HEK293 (cell line): ENCODE measurements around the gene COG1.

Source experiments
- CTCF ChIA-PET: fragments of 350-600 bp; formaldehyde crosslinking; extraction: SDS; loops from one replicate; lab custom pipeline; 2021; ENCODE audit warnings: antibody characterized with exemption; lab: Yijun Ruan, JAX
- POLR2A ChIA-PET: fragments of 300-600 bp; formaldehyde crosslinking; extraction: SDS; loops from one replicate; lab custom pipeline; 2020; ENCODE audit warnings: antibody characterized with exemption, inconsistent platforms; lab: Yijun Ruan, JAX
- H3K27ac ChIP-seq: fragments of 200-500 bp; sonication (Bioruptor generic); 2 replicates; pipeline ENCODE4 v1.5.1; 2014; ENCODE audit warnings: low read depth, low read length, control low read depth, inconsistent platforms; ENCODE audit errors: extremely low read depth
- H3K36me3 ChIP-seq, 2 experiments: fragments of 200-500 bp in 1 of 2; sonication (Bioruptor generic) in 1 of 2; 1 replicate in 1 of 2; 2 replicates in 1 of 2; pipeline ENCODE4 v1.5.1; 2014 to 2017; ENCODE audit warnings: inconsistent platforms in 2 of 2, low read length in 2 of 2; ENCODE audit not compliant: control insufficient read depth in 2 of 2, insufficient read depth in 1 of 2
- H3K4me1 ChIP-seq: fragments of 200-500 bp; sonication (Bioruptor generic); 2 replicates; pipeline ENCODE4 v1.5.1; 2014; ENCODE audit warnings: mild to moderate bottlenecking, low read length, inconsistent platforms; ENCODE audit not compliant: control insufficient read depth, insufficient read depth
- H3K4me3 ChIP-seq: 2 replicates; pipeline ENCODE4 v1.5.1; 2011; ENCODE audit warnings: low read depth, mild to moderate bottlenecking, control low read depth, low read length, moderate library complexity
- H3K9me3 ChIP-seq: fragments of 200-500 bp; sonication (Bioruptor generic); 2 replicates; pipeline ENCODE4 v1.5.1; 2014; ENCODE audit warnings: low read depth, low read length, inconsistent platforms; ENCODE audit not compliant: control insufficient read depth, insufficient read depth
- BCL6B ChIP-seq: fragments of 450-650 bp; formaldehyde crosslinking; IDR thresholded peaks from 2 replicates; pipeline ENCODE4 v1.5.1; 2017; ENCODE audit warnings: missing biosample characterization, missing genetic modification characterization
- EGR2 ChIP-seq: fragments of 450-650 bp; formaldehyde crosslinking; IDR thresholded peaks from 2 replicates; pipeline ENCODE4 v1.5.1; 2016; ENCODE audit warnings: low read depth, missing biosample characterization, missing genetic modification characterization
- FEZF1 ChIP-seq: fragments of 450-650 bp; formaldehyde crosslinking; IDR thresholded peaks from 2 replicates; pipeline ENCODE4 v1.5.1; 2016; ENCODE audit warnings: missing biosample characterization, missing genetic modification characterization
- KLF1 ChIP-seq: fragments of 450-650 bp; formaldehyde crosslinking; IDR thresholded peaks from 2 replicates; pipeline ENCODE4 v1.5.1; 2016; ENCODE audit warnings: missing biosample characterization, missing genetic modification characterization
- KLF10 ChIP-seq: fragments of 450-650 bp; IDR thresholded peaks from 2 replicates; pipeline ENCODE4 v1.5.1; 2018; ENCODE audit warnings: missing biosample characterization, mild to moderate bottlenecking, missing genetic modification characterization
- PRDM1 ChIP-seq: fragments of 450-650 bp; formaldehyde crosslinking; IDR thresholded peaks from 2 replicates; pipeline ENCODE4; 2016; ENCODE audit warnings: missing biosample characterization, missing genetic modification characterization
- WT1 ChIP-seq: fragments of 450-650 bp; formaldehyde crosslinking; IDR thresholded peaks from 2 replicates; pipeline ENCODE4 v1.5.1; 2016; ENCODE audit warnings: missing biosample characterization, missing genetic modification characterization
- YY2 ChIP-seq: fragments of 450-650 bp; formaldehyde crosslinking; IDR thresholded peaks from 2 replicates; pipeline ENCODE4 v1.5.1; 2016; ENCODE audit warnings: missing biosample characterization, missing genetic modification characterization
- ZFP69B ChIP-seq: fragments of 450-650 bp; formaldehyde crosslinking; IDR thresholded peaks from 2 replicates; pipeline ENCODE4 v1.5.1; 2016; ENCODE audit warnings: missing biosample characterization, missing genetic modification characterization
- ZNF121 ChIP-seq: fragments of 450-650 bp; formaldehyde crosslinking; IDR thresholded peaks from 2 replicates; pipeline ENCODE4 v1.5.1; 2016; ENCODE audit warnings: missing biosample characterization, missing genetic modification characterization
- ZNF132 ChIP-seq: fragments of 450-650 bp; formaldehyde crosslinking; IDR thresholded peaks from 2 replicates; pipeline ENCODE4 v1.5.1; 2017; ENCODE audit warnings: missing biosample characterization, missing genetic modification characterization, borderline replicate concordance
- ZNF174 ChIP-seq: fragments of 450-650 bp; formaldehyde crosslinking; IDR thresholded peaks from 2 replicates; pipeline ENCODE4 v1.5.0; 2017; ENCODE audit warnings: missing biosample characterization, mild to moderate bottlenecking, missing genetic modification characterization
- ZNF362 ChIP-seq: fragments of 450-650 bp; formaldehyde crosslinking; IDR thresholded peaks from 2 replicates; pipeline ENCODE4 v1.5.1; 2016; ENCODE audit warnings: missing biosample characterization, missing genetic modification characterization
- ZNF366 ChIP-seq: fragments of 450-650 bp; formaldehyde crosslinking; conservative IDR thresholded peaks from 2 replicates; pipeline ENCODE4 v1.5.1; 2016; ENCODE audit warnings: missing biosample characterization, missing genetic modification characterization
- ZNF398 ChIP-seq: fragments of 450-650 bp; formaldehyde crosslinking; IDR thresholded peaks from 2 replicates; pipeline ENCODE4 v1.5.1; 2017; ENCODE audit warnings: missing biosample characterization, missing genetic modification characterization
- ZNF514 ChIP-seq: fragments of 450-650 bp; formaldehyde crosslinking; IDR thresholded peaks from 2 replicates; pipeline ENCODE4 v1.5.1; 2016; ENCODE audit warnings: missing biosample characterization, missing genetic modification characterization
- ZNF521 ChIP-seq: fragments of 450-650 bp; formaldehyde crosslinking; IDR thresholded peaks from 2 replicates; pipeline ENCODE4 v1.5.1; 2017; ENCODE audit warnings: missing biosample characterization, mild to moderate bottlenecking, missing genetic modification characterization
- ZNF529 ChIP-seq: fragments of 450-650 bp; formaldehyde crosslinking; IDR thresholded peaks from 2 replicates; pipeline ENCODE4 v1.5.1; 2017; ENCODE audit warnings: missing genetic modification characterization, missing biosample characterization; ENCODE audit not compliant: insufficient replicate concordance
- ZNF792 ChIP-seq: fragments of 450-650 bp; formaldehyde crosslinking; IDR thresholded peaks from 2 replicates; pipeline ENCODE4 v1.5.1; 2016; ENCODE audit warnings: missing biosample characterization, missing genetic modification characterization

Gene COG1

GRCh38 chr17:73214851-73215250 lies 22.0 kb downstream of the COG1 start:
- ChIA-PET CTCF (interaction anchor here (0.7 to 3.4 kb wide), 9 partner anchors 9 to 489 kb away, joined by 3 to 14 read pairs (median 4); a partner anchor contains a TSS), POLR2A (interaction anchor here (1.2 to 3.2 kb wide), 2 partner anchors 8 to 17 kb away, joined by 3 to 13 read pairs; a partner anchor contains a TSS)
- H3K9me3 ChIP-seq, result no peaks in the 10 kb centered on the region
- H3K4me1 ChIP-seq, result peaks cover 5% of the 10 kb centered on the region; the same call in 1 of the 2 replicates
- peaks cover 16 to 22% of the 10 kb centered on the region in 2 experiments; a peak in 2 of 3 replicates for H3K36me3 ChIP-seq
- H3K4me3 ChIP-seq, result no peak overlapping the region
- no peak overlapping the region for H3K27ac ChIP-seq
- TF ChIP-seq EGR2 (tag by site-specific recombination), result no peak
- TF ChIP-seq ZNF132, result no peak

- TF ChIP-seq BCL6B, result no peak
- TF ChIP-seq YY2 (tag by site-specific recombination), result no peak
- TF ChIP-seq KLF10, result no peak
- no peak for TF ChIP-seq ZNF514 (tag by site-specific recombination)
- TF ChIP-seq ZNF174 (tag by site-specific recombination), result no peak
- TF ChIP-seq ZNF529 (tag by site-specific recombination), result no peak
- TF ChIP-seq FEZF1 (tag by site-specific recombination), result no peak
- peak; percentile 68 for TF ChIP-seq ZFP69B
- TF ChIP-seq ZNF792 (tag by site-specific recombination), result no peak
- TF ChIP-seq, all 188 proteins: peak for 1
- Histone ChIP-seq H3K4me3 (no peak overlapping the region), H3K27ac (no peak overlapping the region), H3K36me3 (peaks cover 16 to 19% of the 10 kb centered on the region in 2 experiments; a peak in 2 of 3 replicates), H3K4me1 (peaks cover 2% of the 10 kb centered on the region; the same call in 1 of the 2 replicates), H3K9me3 (no peaks in the 10 kb centered on the region)
- POLR2A ChIA-PET, result interaction anchor here (1.2 to 3.2 kb wide), 2 partner anchors 8 to 16 kb away, joined by 3 to 13 read pairs; a partner anchor contains a TSS
- CTCF ChIA-PET, result interaction anchor here (0.7 to 3.4 kb wide), 8 partner anchors 9 to 490 kb away, joined by 3 to 14 read pairs (median 5); a partner anchor contains a TSS
Measured at GRCh38 chr17:73215447-73215846, 22.6 kb downstream of the COG1 start.

GRCh38 chr17:73223626-73224230 lies 30.9 kb downstream of the COG1 start:
- POLR2A ChIA-PET, result interaction anchor here (0.6 kb wide), 1 partner anchor 268 kb away, joined by 9 read pairs; no protein-coding TSS in a partner anchor
- no peak overlapping the region for H3K4me3 ChIP-seq
- TF ChIP-seq ZNF362 (tag by site-specific recombination), result 0 out of 2 replicates have a peak, but pooled peaks have one; percentile 19
- peak; percentile 69 for TF ChIP-seq ZNF366 (tag by site-specific recombination)
- peak; percentile 60; the same call in 1 of the 2 replicates for TF ChIP-seq PRDM1 (tag by site-specific recombination)
- peak; percentile 30; the same call in 1 of the 2 replicates for TF ChIP-seq WT1 (tag by site-specific recombination)
- no peak for TF ChIP-seq KLF1 (tag by site-specific recombination)
- TF ChIP-seq ZNF521 (tag by site-specific recombination), result no peak
- 0 out of 2 replicates have a peak, but pooled peaks have one; percentile 25 for TF ChIP-seq ZNF398 (tag by site-specific recombination)
- peak; percentile 85 for TF ChIP-seq ZNF121 (tag by site-specific recombination)
- H3K9me3 ChIP-seq, result no peaks in the 10 kb centered on the region
- peaks cover 7% of the 10 kb centered on the region for H3K4me1 ChIP-seq
- peaks cover 5 to 8% of the 10 kb centered on the region in 2 experiments; a peak in 2 of 3 replicates for H3K36me3 ChIP-seq
- CTCF ChIA-PET, result interaction anchor here (0.6 kb wide), 1 partner anchor 8 kb away, joined by 3 read pairs; no protein-coding TSS in a partner anchor
- H3K27ac ChIP-seq, result no peak overlapping the region
